Measurements from ENCODE around the gene GBP7.

Gene GBP7

DNA sequence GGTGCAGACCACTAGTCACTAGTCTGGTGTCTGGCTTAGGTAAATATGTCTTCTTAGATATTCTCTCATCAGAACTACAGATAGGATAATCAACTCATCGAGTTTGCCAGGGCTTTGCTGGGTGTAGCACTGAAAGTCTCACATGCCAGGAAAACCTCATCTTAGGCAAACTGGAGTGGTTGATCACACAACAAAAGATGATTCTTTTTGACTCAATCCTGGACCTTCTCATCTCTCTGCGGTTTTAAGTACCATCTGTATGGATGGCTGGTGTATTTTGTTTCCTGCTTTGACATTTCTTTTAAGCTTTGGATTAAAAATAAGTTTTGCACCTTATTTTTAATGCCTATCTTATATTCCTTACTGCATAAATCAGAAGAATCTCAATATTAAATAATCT lies 61.1 kb downstream of the GBP7 start:
- no peak for DNase-seq (ENCODE audit: low read depth, low spot score)

DNA sequence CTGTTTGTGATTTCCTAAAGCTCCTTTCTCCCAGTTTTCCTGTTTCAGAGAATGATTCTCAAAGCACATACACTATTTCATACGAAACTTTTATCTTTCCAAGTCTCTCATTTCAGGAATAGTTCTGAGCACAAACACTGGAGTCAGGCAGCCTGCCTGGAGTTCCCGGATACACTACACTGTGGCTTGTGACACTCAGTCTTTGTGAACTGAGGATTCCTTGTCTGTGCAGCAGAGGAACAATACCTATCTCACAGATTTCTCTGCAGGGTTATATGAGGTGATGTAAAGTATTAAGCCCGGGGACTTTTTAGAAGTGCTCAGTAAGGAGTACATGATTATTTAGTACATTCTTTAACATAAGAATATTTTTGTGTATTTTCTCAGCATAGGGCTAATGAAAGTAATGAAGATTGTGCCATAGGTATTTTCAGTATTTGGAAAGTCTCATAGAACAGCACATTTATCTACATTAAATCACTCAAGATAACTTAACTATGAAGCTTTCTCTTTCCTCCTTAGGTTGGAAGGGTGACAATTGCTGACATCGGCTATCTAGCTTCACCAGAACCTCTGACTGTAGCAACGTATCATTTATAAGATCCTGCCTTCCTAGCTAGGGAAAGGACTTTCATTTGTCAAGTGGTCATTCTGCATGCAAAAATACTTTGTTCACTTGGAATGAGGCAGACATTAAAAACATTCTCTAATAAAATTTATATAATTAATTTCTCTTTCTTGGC lies 62.8 kb downstream of the GBP7 start:
- DNase-seq (ENCODE audit: low read depth, low spot score) = no peak

- no peak for DNase-seq (ENCODE audit: low read depth, low spot score)
Observed at GRCh38 chr1:89104687-89105086, 71.1 kb downstream of the GBP7 start.

DNA sequence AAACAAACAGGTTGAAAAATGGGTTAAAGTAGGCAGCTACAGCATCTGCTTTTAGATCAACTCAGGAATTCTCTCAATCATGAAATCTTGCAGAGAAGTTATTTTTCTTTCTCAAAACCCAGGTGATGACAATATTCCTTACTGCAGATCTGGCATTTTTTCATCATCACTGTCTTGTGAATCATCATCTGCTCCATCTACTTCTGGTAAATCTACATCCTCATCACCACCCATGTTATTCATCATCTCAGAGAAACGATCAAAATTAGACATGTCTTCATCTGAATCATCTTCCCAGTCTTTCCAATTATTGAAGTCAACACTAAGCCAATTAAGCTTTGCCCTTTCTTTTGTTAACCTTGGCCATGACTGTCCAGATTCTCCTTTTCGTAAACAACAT lies 71.7 kb downstream of the GBP7 start:
- no peak for DNase-seq (ENCODE audit: low read depth, low spot score)

DNA sequence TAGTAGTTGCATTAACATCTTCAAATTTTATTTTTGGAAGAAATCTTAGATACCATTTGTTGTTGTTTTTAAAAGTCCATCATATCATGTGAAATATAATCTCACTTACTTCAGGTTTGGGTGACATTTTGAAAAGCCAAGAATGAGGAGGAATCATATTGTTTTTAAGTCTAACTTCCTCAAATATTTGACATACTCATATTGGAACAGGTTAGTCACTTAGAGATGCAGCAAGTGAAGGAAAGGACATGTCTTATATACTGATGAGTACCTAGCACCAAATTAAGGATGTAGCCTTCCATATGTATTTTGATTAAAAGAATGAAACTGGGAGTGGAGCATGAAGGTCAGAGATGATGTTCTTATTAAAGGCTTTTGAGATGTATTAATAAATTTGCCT lies 73.8 kb downstream of the GBP7 start:
- no peak for DNase-seq (ENCODE audit: low read depth, low spot score)

GRCh38 chr1:89100412-89100811 lies 75.4 kb downstream of the GBP7 start:
- DNase-seq (ENCODE audit: low read depth, low spot score) = no peak

GRCh38 chr1:89098857-89099256 lies 76.9 kb downstream of the GBP7 start:
- DNase-seq (ENCODE audit: low read depth, low spot score) = no peak

GRCh38 chr1:89095737-89096136 lies 80.1 kb downstream of the GBP7 start:
- DNase-seq (ENCODE audit: low read depth, low spot score) = no peak

DNA sequence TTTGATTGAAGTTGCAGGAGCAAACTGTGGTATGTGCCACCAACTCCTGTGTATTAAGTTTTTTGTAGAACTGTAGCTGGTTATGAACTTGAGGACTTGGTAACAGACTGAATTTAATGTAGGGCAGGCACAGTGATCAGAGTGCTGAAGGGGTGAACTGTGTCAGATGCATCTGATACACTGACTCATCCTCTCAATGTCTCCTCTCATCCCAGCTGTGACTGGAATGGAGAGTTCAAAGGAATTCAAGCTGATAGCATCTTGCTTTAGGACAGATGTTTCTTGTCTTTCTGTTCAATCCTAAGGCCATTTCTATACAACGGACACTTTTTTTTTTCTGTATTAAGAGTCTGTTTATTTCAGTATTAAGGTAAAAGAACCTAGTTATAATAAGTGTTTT lies 85.8 kb downstream of the GBP7 start:
- DNase-seq (ENCODE audit: low read depth, low spot score) = no peak

DNA sequence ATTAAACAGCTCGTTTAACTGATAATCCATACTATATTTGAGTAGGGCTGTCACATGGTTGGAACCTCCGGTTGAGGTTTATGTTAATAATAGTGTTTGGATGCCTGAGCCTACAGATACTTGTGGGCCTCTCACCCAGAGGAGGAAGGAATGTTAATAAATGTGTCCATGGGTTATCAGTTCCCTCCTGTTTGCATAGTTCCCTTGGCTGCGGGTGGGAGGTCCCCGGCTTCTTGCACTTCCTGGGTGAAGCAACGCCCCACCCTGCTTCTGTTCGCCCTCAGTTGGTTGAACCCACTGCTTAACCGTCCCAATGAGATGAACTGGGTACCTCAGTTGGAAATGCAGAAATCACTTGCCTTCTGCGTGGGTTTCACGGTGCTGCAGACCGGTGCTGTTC lies 87.2 kb downstream of the GBP7 start:
- DNase-seq (ENCODE audit: low read depth, low spot score) = no peak

DNA sequence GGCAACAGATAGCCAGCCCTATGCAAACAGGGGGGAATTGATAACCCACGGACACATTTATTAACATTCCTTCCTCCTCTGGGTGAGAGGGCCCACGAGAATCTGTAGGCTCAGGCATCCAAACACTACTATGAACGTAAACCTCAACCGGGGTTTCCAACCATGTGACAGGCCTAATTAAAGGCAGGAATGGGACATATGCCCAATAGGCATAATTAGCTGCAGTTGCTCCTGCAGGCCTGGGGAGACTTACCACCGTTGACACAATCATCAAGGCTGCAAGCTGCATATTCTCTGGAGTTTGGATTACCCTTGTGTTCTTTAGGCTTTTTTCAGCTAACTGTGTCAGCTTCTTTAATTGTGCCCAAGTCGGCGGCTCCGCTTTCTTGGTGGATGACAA lies 88.6 kb downstream of the GBP7 start:
- no peak for DNase-seq (ENCODE audit: low read depth, low spot score)

DNA sequence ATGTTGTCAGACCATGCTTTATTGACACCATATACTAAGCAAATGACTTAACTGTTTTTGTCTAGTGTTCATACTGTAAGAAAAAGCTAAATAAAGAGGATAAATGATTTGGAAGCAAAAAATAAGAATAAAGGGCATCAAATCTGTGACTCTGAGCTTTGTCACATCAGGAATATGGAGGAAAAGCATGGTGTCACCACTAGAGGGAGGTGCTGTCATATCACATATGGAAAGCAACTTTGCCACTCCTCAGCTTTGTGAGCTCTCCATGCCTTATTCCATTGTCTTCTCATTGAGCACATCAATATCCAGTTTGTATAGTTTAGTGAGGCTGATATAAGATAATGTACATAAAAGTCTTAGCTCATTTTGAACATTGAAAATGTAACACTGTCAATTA lies 90.0 kb downstream of the GBP7 start:
- peak; percentile 11 for DNase-seq (ENCODE audit: low read depth, low spot score)
